GM12878 (cell line): ENCODE measurements around the gene TBC1D20. TPM values are rescaled to one million over a fixed set of nuclear protein-coding genes. Genes with fewer than 3 reads are reported as not detected.

ENCODE experiments used
- ATAC-seq: fragments of 200-7000 bp; cut with Tn5 transposase; 3 replicates; pipeline ENCODE4 v1.9.1; 2020; ENCODE audit warnings: mild to moderate bottlenecking, moderate library complexity
- BruUV-seq: library from RNA; stranded (reverse); fragments of 400-500 nt; replicated peaks from 2 replicates; lab custom pipeline; 2021; lab: Mats Ljungman, UMichigan
- CTCF ChIA-PET: fragments of 300-600 bp; sonication (Branson Sonifier 250); formaldehyde crosslinking; extraction: SDS; loops from one replicate; lab custom pipeline; 2021; ENCODE audit warnings: inconsistent platforms; lab: Yijun Ruan, JAX
- POLR2A ChIA-PET: fragments of 350-600 bp; formaldehyde crosslinking; extraction: SDS; loops from one replicate; lab custom pipeline; 2021; ENCODE audit warnings: inconsistent platforms; lab: Charles Lee
- RAD21 ChIA-PET: fragments of 300-600 bp; sonication (Branson Sonifier 250); formaldehyde crosslinking; loops from one replicate; lab custom pipeline; 2023; ENCODE audit warnings: antibody characterized with exemption; ENCODE audit not compliant: unreplicated experiment; lab: Charles Lee
- SMC1A ChIA-PET: fragments of 300-600 bp; sonication (Branson Sonifier 250); formaldehyde crosslinking; loops from one replicate; lab custom pipeline; 2023; ENCODE audit not compliant: unreplicated experiment, uncharacterized antibody; lab: Charles Lee
- DNase-seq: peaks from one replicate; pipeline ENCODE4 v3.0.0-alpha.2; 2011; ENCODE audit warnings: low read depth, low spot score
- FAIRE-seq: peaks from 3 replicates; lab custom pipeline; 2011; peaks lifted over from hg19 to GRCh38; lab: Jason Lieb, UNC
- H2AFZ ChIP-seq: 2 replicates; pipeline ENCODE4 v1.6.0; 2011; ENCODE audit warnings: low read depth, low read length, control low read depth; ENCODE audit not compliant: control insufficient read depth
- H3K27ac ChIP-seq: 2 replicates; pipeline ENCODE4 v1.5.1; 2011; ENCODE audit warnings: control low read depth; ENCODE audit not compliant: control insufficient read depth, insufficient read depth
- H3K27me3 ChIP-seq, 2 experiments: replicated peaks in 1 of 2; 2 replicates each; pipeline versions ENCODE4 v1.6.0 to v1.6.1; 2011; ENCODE audit warnings: low read length in 1 of 2; ENCODE audit not compliant: control insufficient read depth in 2 of 2, insufficient read depth in 2 of 2
- H3K36me3 ChIP-seq, 2 experiments: 2 replicates each; pipeline ENCODE4 v1.5.1; 2011; ENCODE audit warnings: low read length in 1 of 2; ENCODE audit not compliant: control insufficient read depth in 2 of 2, insufficient read depth in 2 of 2
- H3K4me1 ChIP-seq: 2 replicates; pipeline ENCODE4 v1.6.1; 2011; ENCODE audit warnings: mild to moderate bottlenecking, low read length, moderate library complexity, mixed read lengths; ENCODE audit not compliant: control insufficient read depth, insufficient read depth
- H3K4me2 ChIP-seq: 2 replicates; pipeline ENCODE4 v1.6.0; 2011; ENCODE audit warnings: control low read depth; ENCODE audit not compliant: control insufficient read depth, insufficient read depth
- H3K4me3 ChIP-seq: fragments of 200-600 bp; sonication (generic); 2 replicates; pipeline ENCODE4 v1.5.1; 2016
- H3K79me2 ChIP-seq: 2 replicates; pipeline ENCODE4 v1.6.0; 2011; ENCODE audit warnings: low read length; ENCODE audit not compliant: control insufficient read depth, insufficient read depth
- H3K9ac ChIP-seq: 2 replicates; pipeline ENCODE4 v1.8.0; 2011; ENCODE audit warnings: low read length, control low read depth, mixed read lengths; ENCODE audit not compliant: control insufficient read depth, insufficient read depth
- H3K9me3 ChIP-seq: replicated peaks from 3 replicates; pipeline ENCODE4 v1.5.1; 2011; ENCODE audit warnings: mild to moderate bottlenecking, low read length; ENCODE audit not compliant: control insufficient read depth, insufficient read depth
- H4K20me1 ChIP-seq: 2 replicates; pipeline ENCODE4 v1.6.0; 2011; ENCODE audit not compliant: control insufficient read depth, insufficient read depth
- FOXM1 ChIP-seq: IDR thresholded peaks from 2 replicates; pipeline ENCODE4 v1.6.1; 2012; ENCODE audit warnings: low read depth, mild to moderate bottlenecking, inconsistent platforms, low read length, moderate library complexity
- GATAD2B ChIP-seq: fragments of 450-650 bp; conservative IDR thresholded peaks from 2 replicates; pipeline ENCODE4 v1.6.1; 2017; ENCODE audit warnings: low read depth, mild to moderate bottlenecking, moderate library complexity
- HCFC1 ChIP-seq: fragments of 150-350 bp; IDR thresholded peaks from 2 replicates; pipeline ENCODE4 v1.6.1; 2014; ENCODE audit warnings: low read length
- IKZF2 ChIP-seq, 2 experiments: fragments of 450-650 bp; IDR thresholded peaks; 2 replicates each; pipeline ENCODE4 v1.6.1; 2017; ENCODE audit warnings: mild to moderate bottlenecking in 2 of 2, moderate library complexity in 2 of 2
- KDM1A ChIP-seq: fragments of 200-600 bp; sonication (generic); IDR thresholded peaks from 2 replicates; pipeline ENCODE4 v1.6.1; 2016; ENCODE audit warnings: borderline replicate concordance
- MTA3 ChIP-seq: IDR thresholded peaks from 2 replicates; pipeline ENCODE4 v1.6.1; 2012; ENCODE audit warnings: low read length, inconsistent platforms, borderline replicate concordance
- NFYB ChIP-seq: IDR thresholded peaks from 2 replicates; pipeline ENCODE4 v1.6.1; 2011; ENCODE audit warnings: low read depth, mild to moderate bottlenecking, low read length, improper control_type of control experiment, moderate library complexity; ENCODE audit not compliant: insufficient read depth
- POLR2AphosphoS2 ChIP-seq: IDR thresholded peaks from 2 replicates; pipeline ENCODE4 v1.6.1; 2011; ENCODE audit warnings: low read depth, mild to moderate bottlenecking, low read length, improper control_type of control experiment, moderate library complexity
- TCF3 ChIP-seq: IDR thresholded peaks from 2 replicates; pipeline ENCODE4 v1.6.1; 2012; ENCODE audit warnings: low read depth, mild to moderate bottlenecking, low read length, borderline replicate concordance; ENCODE audit not compliant: insufficient read depth
- ZNF207 ChIP-seq: fragments of 450-650 bp; IDR thresholded peaks from 2 replicates; pipeline ENCODE4 v1.6.1; 2014; ENCODE audit warnings: antibody characterized with exemption, mild to moderate bottlenecking, borderline replicate concordance
- ZNF384 ChIP-seq: IDR thresholded peaks from 2 replicates; pipeline ENCODE4 v1.6.1; 2012; ENCODE audit warnings: low read depth, mild to moderate bottlenecking, low read length, improper control_type of control experiment, borderline replicate concordance
- WGBS: methylation state at CpG from one replicate; pipeline ENCODE4 v1.1.6; 2016; ENCODE audit warnings: low lambda C conversion rate; ENCODE audit not compliant: insufficient replicate concordance, insufficient coverage; ENCODE audit errors: missing lambda C conversion rate; 5-methylcytosine and 5-hydroxymethylcytosine counted together
- in situ Hi-C: fragments of 300-500 bp; cut with MboI; formaldehyde crosslinking; loops from 9 replicates; pipeline ENCODE4 v1.14.3; 2018; ENCODE audit warnings: mixed read lengths
- intact Hi-C: fragments of 100-400 bp; cut with micrococcal nuclease; formaldehyde crosslinking; loops from one replicate; pipeline ENCODE4 v1.14.2; 2022; ENCODE audit not compliant: unreplicated experiment
- polyA plus RNA-seq, 11 experiments: library from polyadenylated mRNA; depleted of rRNA in 4 of 11; unstranded in 6 of 11; stranded (reverse) in 5 of 11; fragments of >200 nt; fragmentation: Nextera tagmentation in 4 of 11; fragmentation: Illumina TruSeq in 1 of 11; extraction: Ambion mirVana in 4 of 11; extraction: Trizol in 1 of 11; gene quantifications; 1 replicate in 1 of 11; 2 replicates in 10 of 11; pipeline versions ENCODE4 v1.2.1 to v1.2.3, GENCODE V29; 2011 to 2016; ENCODE audit warnings: inconsistent platforms in 2 of 11, missing spikeins in 2 of 11, low read depth in 1 of 11
- total RNA-seq, 4 experiments: library from RNA; depleted of rRNA in 3 of 4; stranded (reverse); fragments of >200 nt in 3 of 4; fragmentation: Illumina TruSeq in 1 of 4; extraction: Trizol in 1 of 4; gene quantifications; 2 replicates each; pipeline versions ENCODE4 v1.2.1 to v1.2.3, GENCODE V29; 2013 to 2021
- TF ChIP-seq, protein P1 (sequence below): fragments of 150-350 bp; IDR thresholded peaks from 2 replicates; pipeline ENCODE4 v1.6.1; 2014; ENCODE audit warnings: mild to moderate bottlenecking, low read depth, low read length
- TF ChIP-seq, protein P2 (sequence below): fragments of 150-350 bp; IDR thresholded peaks from 2 replicates; pipeline ENCODE4 v1.6.1; 2016; ENCODE audit warnings: low read depth, low read length

Gene TBC1D20
- total and polyA plus RNA-seq, 10 of the 15 experiments (the other 5 are each of a cell fraction or from before 2014, with no cell fraction given), result 4.3 to 17.9 (median 11.2) TPM

DNA sequence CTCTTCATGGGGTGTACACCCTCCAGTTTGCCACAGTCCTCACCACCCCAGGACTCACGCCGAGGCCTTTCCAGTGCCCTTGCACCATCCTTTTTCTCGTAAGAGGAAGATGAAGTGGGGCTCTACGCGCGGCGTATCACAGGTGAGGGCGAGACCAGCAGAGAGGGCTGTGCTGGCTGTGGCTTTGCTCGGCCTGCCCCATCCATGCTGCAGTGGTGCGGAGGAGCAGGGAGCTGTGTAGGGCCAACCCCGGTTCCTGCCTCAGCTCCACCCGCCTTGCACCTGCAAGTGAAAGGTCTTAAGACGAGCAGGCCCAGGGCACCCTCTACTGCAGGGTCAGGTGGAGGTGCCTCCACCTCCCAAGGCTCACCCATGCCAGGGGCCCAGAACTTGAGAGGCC is 30.1 kb downstream of the TBC1D20 start:
- CTCF ChIA-PET, result interaction anchor here (0.8 to 3.8 kb wide), 8 partner anchors 13 to 102 kb away, joined by 3 to 21 read pairs (median 4); no protein-coding TSS in a partner anchor
- Histone ChIP-seq H4K20me1 (no peaks in the 10 kb centered on the region), H3K9ac (no peak overlapping the region), H3K36me3 (peaks cover 20 to 28% of the 10 kb centered on the region in 2 experiments), H3K4me2 (no peak overlapping the region), H3K4me1 (peaks cover 24% of the 10 kb centered on the region), H3K9me3 (no peaks in the 10 kb centered on the region), H3K4me3 (no peak overlapping the region), H3K27ac (no peak overlapping the region), H2AFZ (no peak overlapping the region), H3K79me2 (no peaks in the 10 kb centered on the region), H3K27me3 (no peaks in the 10 kb centered on the region)
- no peak for FAIRE-seq
- in situ Hi-C loops (no loop called here), intact Hi-C loops (no loop called here)
- no TSS peak for BruUV-seq
- SMC1A ChIA-PET, result interaction anchor here (1.1 to 1.3 kb wide), 4 partner anchors 22 to 77 kb away, joined by 3 to 4 read pairs (median 3); no protein-coding TSS in a partner anchor
- POLR2A ChIA-PET, result interaction anchor here (1.4 to 2.1 kb wide), 2 partner anchors 19 to 51 kb away, joined by 3 to 7 read pairs; partner anchors contain the start of gene TRIB3
- RAD21 ChIA-PET, result interaction anchor here (1.0 to 1.8 kb wide), 3 partner anchors 78 to 130 kb away, joined by 3 to 10 read pairs (median 4); no protein-coding TSS in a partner anchor
- ATAC-seq, result no peak
- no peak for DNase-seq
- 84% methylated on average over 13 of the region's 13 CpGs for WGBS
- TF ChIP-seq NFYB, result no peak
- no peak for TF ChIP-seq POLR2AphosphoS2
- TF ChIP-seq HCFC1, result no peak
- no peak for TF ChIP-seq ZNF207
- TF ChIP-seq, protein P1, sequence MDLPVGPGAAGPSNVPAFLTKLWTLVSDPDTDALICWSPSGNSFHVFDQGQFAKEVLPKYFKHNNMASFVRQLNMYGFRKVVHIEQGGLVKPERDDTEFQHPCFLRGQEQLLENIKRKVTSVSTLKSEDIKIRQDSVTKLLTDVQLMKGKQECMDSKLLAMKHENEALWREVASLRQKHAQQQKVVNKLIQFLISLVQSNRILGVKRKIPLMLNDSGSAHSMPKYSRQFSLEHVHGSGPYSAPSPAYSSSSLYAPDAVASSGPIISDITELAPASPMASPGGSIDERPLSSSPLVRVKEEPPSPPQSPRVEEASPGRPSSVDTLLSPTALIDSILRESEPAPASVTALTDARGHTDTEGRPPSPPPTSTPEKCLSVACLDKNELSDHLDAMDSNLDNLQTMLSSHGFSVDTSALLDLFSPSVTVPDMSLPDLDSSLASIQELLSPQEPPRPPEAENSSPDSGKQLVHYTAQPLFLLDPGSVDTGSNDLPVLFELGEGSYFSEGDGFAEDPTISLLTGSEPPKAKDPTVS, result no peak
- TF ChIP-seq, protein P2, sequence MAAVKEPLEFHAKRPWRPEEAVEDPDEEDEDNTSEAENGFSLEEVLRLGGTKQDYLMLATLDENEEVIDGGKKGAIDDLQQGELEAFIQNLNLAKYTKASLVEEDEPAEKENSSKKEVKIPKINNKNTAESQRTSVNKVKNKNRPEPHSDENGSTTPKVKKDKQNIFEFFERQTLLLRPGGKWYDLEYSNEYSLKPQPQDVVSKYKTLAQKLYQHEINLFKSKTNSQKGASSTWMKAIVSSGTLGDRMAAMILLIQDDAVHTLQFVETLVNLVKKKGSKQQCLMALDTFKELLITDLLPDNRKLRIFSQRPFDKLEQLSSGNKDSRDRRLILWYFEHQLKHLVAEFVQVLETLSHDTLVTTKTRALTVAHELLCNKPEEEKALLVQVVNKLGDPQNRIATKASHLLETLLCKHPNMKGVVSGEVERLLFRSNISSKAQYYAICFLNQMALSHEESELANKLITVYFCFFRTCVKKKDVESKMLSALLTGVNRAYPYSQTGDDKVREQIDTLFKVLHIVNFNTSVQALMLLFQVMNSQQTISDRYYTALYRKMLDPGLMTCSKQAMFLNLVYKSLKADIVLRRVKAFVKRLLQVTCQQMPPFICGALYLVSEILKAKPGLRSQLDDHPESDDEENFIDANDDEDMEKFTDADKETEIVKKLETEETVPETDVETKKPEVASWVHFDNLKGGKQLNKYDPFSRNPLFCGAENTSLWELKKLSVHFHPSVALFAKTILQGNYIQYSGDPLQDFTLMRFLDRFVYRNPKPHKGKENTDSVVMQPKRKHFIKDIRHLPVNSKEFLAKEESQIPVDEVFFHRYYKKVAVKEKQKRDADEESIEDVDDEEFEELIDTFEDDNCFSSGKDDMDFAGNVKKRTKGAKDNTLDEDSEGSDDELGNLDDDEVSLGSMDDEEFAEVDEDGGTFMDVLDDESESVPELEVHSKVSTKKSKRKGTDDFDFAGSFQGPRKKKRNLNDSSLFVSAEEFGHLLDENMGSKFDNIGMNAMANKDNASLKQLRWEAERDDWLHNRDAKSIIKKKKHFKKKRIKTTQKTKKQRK, result no peak
- no peak for TF ChIP-seq MTA3
- no peak for TF ChIP-seq TCF3
- TF ChIP-seq FOXM1, result no peak
- no peak for TF ChIP-seq GATAD2B
- TF ChIP-seq KDM1A, result no peak
- TF ChIP-seq ZNF384, result no peak
- TF ChIP-seq IKZF2 (IDR thresholded peaks at IDR 0.05), result no peak
- TF ChIP-seq, all 136 proteins: peak for 0
